ENCODE results near the gene ANGPTL8. TPM values are rescaled to one million over a fixed set of nuclear protein-coding genes. Genes with fewer than 3 reads are reported as not detected.

Gene ANGPTL8
- total and polyA plus RNA-seq, 10 of the 15 experiments (the other 5 are each of a cell fraction or from before 2014, with no cell fraction given) = not detected

GRCh38 chr19:11279505-11280236 is 40.3 kb downstream of the ANGPTL8 start (continued):
- TF ChIP-seq NFIC (IDR thresholded peaks at IDR 0.05; ENCODE audit: low read depth, low read length) = peak; percentile 92
- peak in 1 of 2 experiments; percentile 57; a peak in 1 of 4 replicates for TF ChIP-seq EP300 (IDR thresholded peaks at IDR 0.05; ENCODE audit: borderline replicate concordance in 1 of 2, control insufficient read depth in 1 of 2, low read depth in 2 of 2, low read length in 2 of 2)
- peak; percentile 80 for TF ChIP-seq FOXM1 (IDR thresholded peaks at IDR 0.05; ENCODE audit: low read depth, low read length)
- TF ChIP-seq IRF5 (IDR thresholded peaks at IDR 0.05; ENCODE audit: borderline replicate concordance) = peak; percentile 66; the same call in 1 of the 2 replicates
- peak; percentile 61; the same call in 1 of the 2 replicates for TF ChIP-seq YY1 (IDR thresholded peaks at IDR 0.05; ENCODE audit: low read depth, low read length)
- peak; percentile 94 for TF ChIP-seq EED (IDR thresholded peaks at IDR 0.05; ENCODE audit: low read depth)
- no peak for TF ChIP-seq RELA (IDR thresholded peaks at IDR 0.05; ENCODE audit: borderline replicate concordance, partially characterized antibody)
- no peak for TF ChIP-seq NRF1 (conservative IDR thresholded peaks at IDR 0.05; ENCODE audit: low read depth, low read length)
- TF ChIP-seq PML (IDR thresholded peaks at IDR 0.05; ENCODE audit: low read length) = peak; percentile 46; the same call in 1 of the 2 replicates
- TF ChIP-seq EZH2 (IDR thresholded peaks at IDR 0.05; ENCODE audit: borderline replicate concordance, control insufficient read depth, low read depth, low read length) = 0 out of 2 replicates have a peak, but pooled peaks have one; percentile 74
- peak; percentile 86 for TF ChIP-seq MEF2B (IDR thresholded peaks at IDR 0.05; ENCODE audit: partially characterized antibody, poor library complexity, severe bottlenecking)
- peak; percentile 57; the same call in 1 of the 2 replicates for TF ChIP-seq GABPA (IDR thresholded peaks at IDR 0.05; ENCODE audit: low read depth)
- TF ChIP-seq BCL11A (IDR thresholded peaks at IDR 0.05; ENCODE audit: low read depth, low read length) = 0 out of 2 replicates have a peak, but pooled peaks have one; percentile 25
- TF ChIP-seq NFYB (IDR thresholded peaks at IDR 0.05; ENCODE audit: insufficient read depth, low read depth, low read length) = 0 out of 2 replicates have a peak, but pooled peaks have one; percentile 37
- TF ChIP-seq, protein P1, sequence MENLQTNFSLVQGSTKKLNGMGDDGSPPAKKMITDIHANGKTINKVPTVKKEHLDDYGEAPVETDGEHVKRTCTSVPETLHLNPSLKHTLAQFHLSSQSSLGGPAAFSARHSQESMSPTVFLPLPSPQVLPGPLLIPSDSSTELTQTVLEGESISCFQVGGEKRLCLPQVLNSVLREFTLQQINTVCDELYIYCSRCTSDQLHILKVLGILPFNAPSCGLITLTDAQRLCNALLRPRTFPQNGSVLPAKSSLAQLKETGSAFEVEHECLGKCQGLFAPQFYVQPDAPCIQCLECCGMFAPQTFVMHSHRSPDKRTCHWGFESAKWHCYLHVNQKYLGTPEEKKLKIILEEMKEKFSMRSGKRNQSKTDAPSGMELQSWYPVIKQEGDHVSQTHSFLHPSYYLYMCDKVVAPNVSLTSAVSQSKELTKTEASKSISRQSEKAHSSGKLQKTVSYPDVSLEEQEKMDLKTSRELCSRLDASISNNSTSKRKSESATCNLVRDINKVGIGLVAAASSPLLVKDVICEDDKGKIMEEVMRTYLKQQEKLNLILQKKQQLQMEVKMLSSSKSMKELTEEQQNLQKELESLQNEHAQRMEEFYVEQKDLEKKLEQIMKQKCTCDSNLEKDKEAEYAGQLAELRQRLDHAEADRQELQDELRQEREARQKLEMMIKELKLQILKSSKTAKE (IDR thresholded peaks at IDR 0.05; ENCODE audit: low read depth, poor library complexity, severe bottlenecking) = peak; percentile 43
- TF ChIP-seq NR2F1 (conservative IDR thresholded peaks at IDR 0.05) = peak; percentile 68; the same call in 1 of the 2 replicates
- peak; percentile 5 to 25; a peak in 1 of 4 replicates for TF ChIP-seq BHLHE40 (IDR thresholded peaks at IDR 0.05; ENCODE audit: borderline replicate concordance in 1 of 2, low read depth in 2 of 2, low read length in 1 of 2)
- no peak for TF ChIP-seq STAT3 (IDR thresholded peaks at IDR 0.05; ENCODE audit: low read depth, low read length)
- TF ChIP-seq MLLT1 (IDR thresholded peaks at IDR 0.05) = peak; percentile 91
- TF ChIP-seq IKZF1 (conservative IDR thresholded peaks at IDR 0.05) = peak; percentile 88
- peak; percentile 65; the same call in 1 of the 2 replicates for TF ChIP-seq RELB (IDR thresholded peaks at IDR 0.05; ENCODE audit: low read depth)
- TF ChIP-seq MEF2A (IDR thresholded peaks at IDR 0.05; ENCODE audit: insufficient read depth, low read depth, low read length) = 0 out of 2 replicates have a peak, but pooled peaks have one; percentile 34

Measured in GM12878 (cell line).